H1 (cell line): ENCODE data around the gene ZNF277. TPM values are rescaled to one million over a fixed set of nuclear protein-coding genes. Genes with fewer than 3 reads are reported as not detected.

Source experiments
- PHF8 ChIP-seq: fragments of 200-600 bp; sonication (generic); conservative IDR thresholded peaks from 2 replicates; pipeline ENCODE4 v1.7.1; 2012; ENCODE audit warnings: low read depth, mild to moderate bottlenecking, inconsistent platforms, low read length, moderate library complexity
- TAF7 ChIP-seq: optimal IDR thresholded peaks from 2 replicates; pipeline ENCODE3; 2011; ENCODE audit warnings: low read depth, mild to moderate bottlenecking, inconsistent platforms, low read length, moderate library complexity, borderline replicate concordance
- polyA plus RNA-seq, 7 experiments: library from polyadenylated mRNA; depleted of rRNA in 3 of 7; stranded (reverse) in 5 of 7; unstranded in 2 of 7; fragments of >200 nt in 5 of 7; fragments of 200-250 nt in 2 of 7; gene quantifications; 1 replicate in 5 of 7; 2 replicates in 1 of 7; 4 replicates in 1 of 7; pipeline versions ENCODE4 v1.2.1 to v1.2.3, GENCODE V29; 2011 to 2013; ENCODE audit warnings: missing spikeins in 2 of 7, mixed read lengths in 2 of 7
- total RNA-seq: library from RNA; stranded (reverse); fragmentation: NEBNext Ultra II Directional; extraction: Animal tissue kit (Norgen Biotek cat#: 25700); gene quantifications from 2 replicates; pipeline ENCODE4 v1.2.1, GENCODE V29; 2021

The ZNF277 gene
- total and polyA plus RNA-seq, 2 of the 8 experiments (the other 6 are each of a cell fraction or from before 2014, with no cell fraction given), result 5.1 to 21.7 TPM

DNA sequence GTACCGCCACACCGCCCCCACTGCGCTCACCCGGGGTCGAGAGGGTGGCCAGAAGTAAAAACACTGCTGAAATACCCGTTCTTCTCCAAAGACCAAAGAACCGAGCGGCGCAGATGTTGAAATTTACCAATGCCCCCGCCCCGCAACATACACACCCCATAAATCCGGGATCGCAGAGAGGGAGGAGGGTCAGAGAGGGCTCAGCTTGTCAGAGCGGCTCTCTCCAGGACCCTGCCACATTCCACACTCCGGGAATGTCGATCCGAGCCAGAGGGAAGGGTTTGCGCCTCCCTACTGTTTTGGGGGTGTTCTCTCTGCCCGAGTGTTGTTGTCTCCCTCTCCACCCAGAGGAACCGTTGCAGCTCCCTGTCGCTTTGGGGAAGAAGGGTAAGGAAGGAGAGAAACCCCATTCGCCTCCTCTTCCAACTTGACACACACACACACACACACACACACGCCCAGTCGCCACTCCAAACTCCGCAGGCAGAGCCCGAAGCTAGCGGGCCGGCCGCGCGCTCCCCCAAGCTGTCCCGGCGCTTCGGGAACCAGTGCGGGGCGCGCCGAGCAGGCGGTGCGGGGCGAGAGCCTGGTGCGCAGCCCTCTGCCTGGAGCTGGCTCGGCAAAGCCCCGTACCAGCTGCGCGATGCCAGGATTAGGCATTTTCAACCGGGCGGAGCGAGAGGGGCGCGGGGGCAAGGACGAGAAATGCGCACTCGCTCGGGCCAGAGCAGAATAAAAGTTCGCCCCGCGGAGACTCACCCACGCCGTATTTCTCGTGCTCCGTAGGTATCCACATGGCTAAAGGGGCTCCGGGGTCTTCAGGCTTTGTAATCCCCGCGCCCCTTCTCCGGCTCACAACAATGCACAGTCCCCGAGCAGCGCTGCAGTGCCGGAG, 905 bp upstream of the ZNF277 start (continued):
- TF ChIP-seq PHF8, result peak; percentile 51; the same call in 1 of the 2 replicates
- TF ChIP-seq TAF7, result no peak
